Thoracic aorta (tissue), 2 donors: ENCODE data around the gene MS4A7. TPM values are rescaled to one million over a fixed set of nuclear protein-coding genes. Genes with fewer than 3 reads are reported as not detected.

ENCODE experiments used
- ATAC-seq: fragments of 150-250 bp; one replicate; pipeline ENCODE4 v1.8.0; 2017; ENCODE audit warnings: low read depth; ENCODE audit not compliant: insufficient number of reproducible peaks, low FRiP score
- DNase-seq: peaks from one replicate; pipeline ENCODE4 v3.0.0-alpha.2; 2020; ENCODE audit warnings: low spot score
- H3K27ac ChIP-seq, 2 donors: fragments of 200-600 bp; sonication (generic); 1 replicate in 1 of 2; 2 replicates in 1 of 2; pipeline ENCODE4 v1.5.1; 2016; ENCODE audit warnings: mild to moderate bottlenecking in 2 of 2, moderate library complexity in 2 of 2
- H3K27me3 ChIP-seq: fragments of 200-600 bp; sonication (generic); replicated peaks from 2 replicates; pipeline ENCODE4 v1.6.0; 2016; ENCODE audit warnings: mild to moderate bottlenecking; ENCODE audit not compliant: insufficient read depth
- H3K36me3 ChIP-seq: fragments of 200-600 bp; sonication (generic); one replicate; pipeline ENCODE4 v1.5.1; 2016
- H3K4me1 ChIP-seq, 2 donors: fragments of 200-600 bp; sonication (generic); 1 replicate in 1 of 2; 2 replicates in 1 of 2; pipeline versions ENCODE4 v1.5.1 to v1.6.0; 2016; ENCODE audit warnings: low read depth in 2 of 2, mild to moderate bottlenecking in 1 of 2; ENCODE audit not compliant: control insufficient read depth in 1 of 2
- H3K4me3 ChIP-seq: fragments of 200-600 bp; sonication (generic); 2 replicates; pipeline ENCODE4 v1.5.1; 2016; ENCODE audit warnings: mild to moderate bottlenecking
- H3K9me3 ChIP-seq: fragments of 200-600 bp; sonication (generic); 2 replicates; pipeline ENCODE4 v1.5.1; 2016
- total RNA-seq, 2 donors: library from RNA; depleted of rRNA; stranded (reverse); fragments of >200 nt; gene quantifications; one replicate each; pipeline versions ENCODE4 v1.1.0 to v1.2.3, GENCODE V29; 2016
- TF ChIP-seq, protein P1 (sequence below): fragments of 200-600 bp; sonication (generic); IDR thresholded peaks from one replicate; pipeline ENCODE4 v1.5.1; 2019; ENCODE audit warnings: antibody characterized with exemption

Gene MS4A7
- total RNA-seq, 2 donors from 2014 or later, result 41.8 to 81.8 TPM

DNA sequence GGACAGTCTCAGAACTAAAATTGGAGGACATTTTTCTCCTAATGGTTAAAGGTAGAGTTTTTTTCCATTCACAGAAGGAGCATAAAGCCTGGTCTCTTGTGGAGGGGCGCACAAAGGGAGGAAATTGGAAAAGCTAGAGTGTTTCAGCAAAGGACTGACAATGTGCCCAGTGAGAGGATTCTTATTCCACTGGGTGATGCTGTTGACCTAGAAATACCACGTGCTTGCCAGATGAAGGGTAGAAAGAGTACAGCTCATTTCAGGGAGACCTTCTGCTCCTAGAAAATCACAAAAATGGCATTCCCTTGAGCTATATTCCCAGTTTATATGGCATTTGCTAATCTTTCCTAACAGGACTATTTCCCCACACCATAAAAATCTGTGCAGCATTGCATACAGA, 30.2 kb upstream of the MS4A7 start:
- no peak overlapping the region for H3K4me3 ChIP-seq
- TF ChIP-seq, protein P1, sequence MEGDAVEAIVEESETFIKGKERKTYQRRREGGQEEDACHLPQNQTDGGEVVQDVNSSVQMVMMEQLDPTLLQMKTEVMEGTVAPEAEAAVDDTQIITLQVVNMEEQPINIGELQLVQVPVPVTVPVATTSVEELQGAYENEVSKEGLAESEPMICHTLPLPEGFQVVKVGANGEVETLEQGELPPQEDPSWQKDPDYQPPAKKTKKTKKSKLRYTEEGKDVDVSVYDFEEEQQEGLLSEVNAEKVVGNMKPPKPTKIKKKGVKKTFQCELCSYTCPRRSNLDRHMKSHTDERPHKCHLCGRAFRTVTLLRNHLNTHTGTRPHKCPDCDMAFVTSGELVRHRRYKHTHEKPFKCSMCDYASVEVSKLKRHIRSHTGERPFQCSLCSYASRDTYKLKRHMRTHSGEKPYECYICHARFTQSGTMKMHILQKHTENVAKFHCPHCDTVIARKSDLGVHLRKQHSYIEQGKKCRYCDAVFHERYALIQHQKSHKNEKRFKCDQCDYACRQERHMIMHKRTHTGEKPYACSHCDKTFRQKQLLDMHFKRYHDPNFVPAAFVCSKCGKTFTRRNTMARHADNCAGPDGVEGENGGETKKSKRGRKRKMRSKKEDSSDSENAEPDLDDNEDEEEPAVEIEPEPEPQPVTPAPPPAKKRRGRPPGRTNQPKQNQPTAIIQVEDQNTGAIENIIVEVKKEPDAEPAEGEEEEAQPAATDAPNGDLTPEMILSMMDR, result no peak

DNA sequence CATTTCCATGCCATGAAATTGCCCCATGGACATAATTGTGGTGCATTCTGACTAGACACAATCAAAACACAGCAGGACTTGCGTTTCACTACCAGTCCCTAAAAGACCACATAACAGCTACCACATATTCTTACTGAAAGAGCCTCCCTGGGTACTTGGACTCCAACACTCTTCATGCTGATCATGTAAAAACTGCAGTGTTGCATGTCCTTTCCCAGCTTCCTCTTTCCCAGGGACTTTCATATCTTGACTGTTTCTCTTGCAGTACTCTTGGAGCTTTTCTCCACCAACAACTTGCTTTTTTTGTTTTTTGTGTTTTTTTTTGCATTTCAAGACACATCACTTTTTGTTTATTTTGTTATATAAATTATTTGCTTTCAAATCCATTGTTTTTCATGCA, 28.3 kb upstream of the MS4A7 start:
- H3K36me3 ChIP-seq, result no peaks in the 10 kb centered on the region
- DNase-seq, result no peak
- no peaks in the 10 kb centered on the region for H3K9me3 ChIP-seq
- TF ChIP-seq, protein P1, result no peak
- no peak for ATAC-seq
- no peak overlapping the region for H3K27ac ChIP-seq
- H3K4me1 ChIP-seq, result no peaks in the 10 kb centered on the region
- no peak overlapping the region for H3K4me3 ChIP-seq
- no peaks in the 10 kb centered on the region for H3K27me3 ChIP-seq

More for the DNA sequence above, 30.2 kb upstream of the MS4A7 start:
- H3K9me3 ChIP-seq, result no peaks in the 10 kb centered on the region
- no peaks in the 10 kb centered on the region for H3K36me3 ChIP-seq
- DNase-seq (no peak), ATAC-seq (no peak)
- no peak overlapping the region for H3K27ac ChIP-seq
- H3K4me1 ChIP-seq, result no peaks in the 10 kb centered on the region
- no peaks in the 10 kb centered on the region for H3K27me3 ChIP-seq

DNA sequence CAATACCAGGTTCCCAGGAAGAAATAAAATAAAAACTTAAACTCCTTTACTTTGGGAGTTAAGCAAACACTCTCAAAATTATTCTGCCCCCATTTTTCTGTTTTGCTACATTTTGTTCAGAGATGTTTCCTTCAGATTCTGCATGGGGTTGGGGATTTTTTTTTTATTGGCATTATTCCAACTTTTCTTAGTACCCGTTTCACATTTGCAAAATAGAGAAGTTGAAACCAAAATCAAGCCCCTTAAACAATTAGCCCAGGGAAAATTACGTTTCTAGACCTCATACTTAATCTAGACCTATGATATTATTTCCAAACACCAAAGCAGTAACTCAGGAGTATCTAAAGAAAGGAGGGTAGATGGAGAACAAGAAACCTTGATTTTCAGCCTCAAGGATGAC, 20.6 kb upstream of the MS4A7 start:
- TF ChIP-seq, protein P1, result no peak

DNA sequence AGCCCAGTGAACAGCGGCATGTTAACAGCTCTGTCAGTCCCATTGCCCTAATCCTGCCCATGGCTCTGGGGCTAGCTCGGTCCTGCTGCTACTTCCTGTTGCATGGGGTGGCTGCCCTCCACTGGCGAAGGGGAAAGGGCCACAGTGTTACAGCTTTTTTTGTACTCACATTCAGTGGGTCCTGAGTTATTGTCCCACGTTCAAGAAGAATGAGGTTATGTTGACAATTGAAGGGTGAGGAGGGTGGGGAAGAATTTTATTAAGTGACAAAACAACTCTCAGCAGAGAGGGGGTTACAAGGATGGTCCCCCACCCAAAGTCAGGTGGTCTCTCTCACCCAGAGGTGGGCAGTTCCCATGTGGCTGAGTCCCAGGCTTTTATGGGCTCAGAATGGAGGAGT, 17.7 kb upstream of the MS4A7 start:
- no peak for DNase-seq
- H3K9me3 ChIP-seq, result no peaks in the 10 kb centered on the region
- H3K4me3 ChIP-seq, result no peak overlapping the region
- no peaks in the 10 kb centered on the region for H3K4me1 ChIP-seq
- no peaks in the 10 kb centered on the region for H3K36me3 ChIP-seq
- ATAC-seq, result no peak
- TF ChIP-seq, protein P1, result no peak
- no peaks in the 10 kb centered on the region for H3K27me3 ChIP-seq
- no peak overlapping the region for H3K27ac ChIP-seq

More for the DNA sequence above, 20.6 kb upstream of the MS4A7 start:
- ATAC-seq (no peak), DNase-seq (no peak)
- no peaks in the 10 kb centered on the region for H3K4me1 ChIP-seq
- H3K36me3 ChIP-seq, result no peaks in the 10 kb centered on the region
- no peak overlapping the region for H3K27ac ChIP-seq
- no peaks in the 10 kb centered on the region for H3K27me3 ChIP-seq
- no peak overlapping the region for H3K4me3 ChIP-seq
- no peaks in the 10 kb centered on the region for H3K9me3 ChIP-seq

DNA sequence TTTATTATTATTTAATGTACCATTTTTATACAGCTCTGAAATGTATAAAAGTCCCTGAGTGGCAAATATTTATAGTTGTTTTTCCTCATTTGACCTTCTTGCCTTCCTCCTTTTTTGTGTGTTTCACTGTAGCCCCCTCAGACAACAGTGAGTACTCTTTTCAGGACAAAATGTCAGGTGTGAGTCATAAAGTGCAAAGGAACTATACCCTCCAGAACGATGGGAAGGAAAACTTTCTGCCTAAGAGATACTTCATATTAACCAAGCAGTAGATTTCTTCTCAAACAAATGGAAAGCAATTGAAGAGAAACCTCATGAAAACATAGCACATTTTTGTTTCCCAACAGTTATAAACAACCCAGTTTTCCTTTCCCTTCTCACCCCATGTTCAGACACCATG, 16.1 kb upstream of the MS4A7 start:
- DNase-seq, result no peak
- H3K27me3 ChIP-seq, result no peaks in the 10 kb centered on the region
- no peak overlapping the region for H3K27ac ChIP-seq
- H3K4me1 ChIP-seq, result no peaks in the 10 kb centered on the region
- ATAC-seq, result no peak
- TF ChIP-seq, protein P1, result no peak
- no peaks in the 10 kb centered on the region for H3K9me3 ChIP-seq
- no peaks in the 10 kb centered on the region for H3K36me3 ChIP-seq
- H3K4me3 ChIP-seq, result no peak overlapping the region
